ENCODE measurements around the gene SCRT2. TPM values are rescaled to one million over a fixed set of nuclear protein-coding genes. Genes with fewer than 3 reads are reported as not detected.

The SCRT2 gene
- total and polyA plus RNA-seq, 2 donors (not counting 3 experiments of a cell fraction or from before 2014, with no cell fraction given): not detected

- Histone ChIP-seq H3K9me3 (replicated peaks; ENCODE audit: control insufficient read depth, insufficient read depth, low read length) (no peaks in the 10 kb centered on the region), H3K27ac (ENCODE audit: insufficient read depth, low read depth, low read length) (no peak overlapping the region), H3K9ac (replicated peaks; ENCODE audit: extremely low read depth, insufficient read depth, low read length) (no peak overlapping the region), H3K27me3 (ENCODE audit: control insufficient read depth in 2 of 2, insufficient read depth in 2 of 2, low read length in 2 of 2) (peaks cover 2 to 4% of the 10 kb centered on the region in 2 experiments), H3K36me3 (ENCODE audit: control insufficient read depth in 2 of 2, extremely low read depth in 1 of 2, insufficient read depth in 2 of 2, low read length in 2 of 2) (no peaks in the 10 kb centered on the region), H3K4me1 (ENCODE audit: control insufficient read depth, extremely low read depth, insufficient read depth, low read length) (no peaks in the 10 kb centered on the region), H3K4me3 (replicated peaks in 1 of 3; ENCODE audit: insufficient read depth in 1 of 3, low read depth in 1 of 3, low read length in 3 of 3) (no peak overlapping the region), H3K4me2 (ENCODE audit: insufficient read depth, low read length) (no peak overlapping the region), H3K79me2 (ENCODE audit: control insufficient read depth, insufficient read depth, low read length) (no peaks in the 10 kb centered on the region), H4K20me1 (replicated peaks; ENCODE audit: control insufficient read depth, extremely low read depth, insufficient read depth, low read length) (no peaks in the 10 kb centered on the region), H3K9me1 (replicated peaks; ENCODE audit: control insufficient read depth, extremely low read depth, insufficient read depth, low read length) (no peaks in the 10 kb centered on the region), H2AFZ (ENCODE audit: low read depth, low read length) (no peak overlapping the region)
- intact Hi-C loops (cut with micrococcal nuclease) (no loop called here), dilution Hi-C loops (cut with MboI; ENCODE audit: extremely low pct_ligation_motif_present, low sequenced_read_pairs) (no loop called here)
- no peak for FAIRE-seq
- DNase-seq (ENCODE audit: low read depth, low spot score): no peak
- ChIA-PET POLR2A (no interaction called here), CTCF (no interaction called here)
- TF ChIP-seq MYC (IDR thresholded peaks at IDR 0.05; ENCODE audit: low read depth, low read length): no peak
- no TSS peak for BruUV-seq (replicated peaks)
Observed at GRCh38 chr20:717832-718231, 42.2 kb upstream of the SCRT2 start.

- no peak for TF ChIP-seq JUN (IDR thresholded peaks at IDR 0.05; ENCODE audit: borderline replicate concordance, insufficient read depth, insufficient read length, low read depth)
- TF ChIP-seq EZH2 (IDR thresholded peaks at IDR 0.05; ENCODE audit: borderline replicate concordance, low read depth, low read length, severe bottlenecking): no peak
- no peak for TF ChIP-seq POLR2AphosphoS5 (IDR thresholded peaks at IDR 0.05; ENCODE audit: insufficient read depth, low read depth, low read length)
- no peak for TF ChIP-seq FOS (IDR thresholded peaks at IDR 0.05; ENCODE audit: borderline replicate concordance, insufficient read depth, low read length)
- no peak for TF ChIP-seq MYC (IDR thresholded peaks at IDR 0.05; ENCODE audit: low read depth, low read length)
- TF ChIP-seq GATA2 (IDR thresholded peaks at IDR 0.05; ENCODE audit: insufficient read depth, insufficient read length, low read depth, low read length): no peak
- no peak overlapping the region for H3K4me2 ChIP-seq (ENCODE audit: insufficient read depth, low read length)
- DNase-seq (ENCODE audit: low read depth, low spot score) (no peak), FAIRE-seq (no peak)
- H4K20me1 ChIP-seq (replicated peaks; ENCODE audit: control insufficient read depth, extremely low read depth, insufficient read depth, low read length): no peaks in the 10 kb centered on the region
- dilution Hi-C loops (cut with MboI; ENCODE audit: extremely low pct_ligation_motif_present, low sequenced_read_pairs) (no loop called here), intact Hi-C loops (cut with micrococcal nuclease) (no loop called here)
- H3K4me3 ChIP-seq (replicated peaks in 1 of 3; ENCODE audit: insufficient read depth in 1 of 3, low read depth in 1 of 3, low read length in 3 of 3): no peak overlapping the region
- H3K9me1 ChIP-seq (replicated peaks; ENCODE audit: control insufficient read depth, extremely low read depth, insufficient read depth, low read length): no peaks in the 10 kb centered on the region
- ChIA-PET POLR2A (no interaction called here), CTCF (interaction anchor here (0.8 to 0.9 kb wide), 2 partner anchors 9 to 10 kb away, joined by 3 read pairs; no protein-coding TSS in a partner anchor)
- H3K79me2 ChIP-seq (ENCODE audit: control insufficient read depth, insufficient read depth, low read length): no peaks in the 10 kb centered on the region
- no TSS peak for BruUV-seq (replicated peaks)
- no peak overlapping the region for H3K27ac ChIP-seq (ENCODE audit: insufficient read depth, low read depth, low read length)
- no peak overlapping the region for H2AFZ ChIP-seq (ENCODE audit: low read depth, low read length)
- H3K36me3 ChIP-seq (ENCODE audit: control insufficient read depth in 2 of 2, extremely low read depth in 1 of 2, insufficient read depth in 2 of 2, low read length in 2 of 2): no peaks in the 10 kb centered on the region
- H3K9ac ChIP-seq (replicated peaks; ENCODE audit: extremely low read depth, insufficient read depth, low read length): no peak overlapping the region
- no peaks in the 10 kb centered on the region for H3K9me3 ChIP-seq (replicated peaks; ENCODE audit: control insufficient read depth, insufficient read depth, low read length)
- H3K4me1 ChIP-seq (ENCODE audit: control insufficient read depth, extremely low read depth, insufficient read depth, low read length): no peaks in the 10 kb centered on the region
- peaks cover 2 to 4% of the 10 kb centered on the region in 2 experiments for H3K27me3 ChIP-seq (ENCODE audit: control insufficient read depth in 2 of 2, insufficient read depth in 2 of 2, low read length in 2 of 2)
Observed at GRCh38 chr20:717271-717670, 41.7 kb upstream of the SCRT2 start.

Data from endothelial cell of umbilical vein (primary cell).